Esophagus squamous epithelium (tissue), 4 donors: ENCODE data around the gene H6PD.

Experiments used
- CTCF ChIP-seq, 6 experiments: fragments of 450-650 bp in 4 of 6; fragments of 200-600 bp in 2 of 6; sonication (generic) in 2 of 6; IDR thresholded peaks; one replicate each; pipeline ENCODE4 v1.5.1; 2016 to 2019; ENCODE audit warnings: antibody characterized with exemption in 6 of 6, mild to moderate bottlenecking in 4 of 6, moderate library complexity in 4 of 6
- POLR2A ChIP-seq, 4 donors: fragments of 450-650 bp; IDR thresholded peaks; one replicate each; pipeline ENCODE4 v1.6.1; 2017; ENCODE audit warnings: antibody characterized with exemption in 4 of 4, mild to moderate bottlenecking in 4 of 4, moderate library complexity in 3 of 4

GRCh38 chr1:9270290-9270883 is 35.8 kb downstream of the H6PD start:
- TF ChIP-seq CTCF (IDR thresholded peaks at IDR 0.05) (no peak), POLR2A (IDR thresholded peaks at IDR 0.05) (no peak)
